Neuron (in vitro differentiated cells): ENCODE measurements around the gene KRTAP12-3.
"Not testable (repeated sequence)": the region's sequence is repeated elsewhere in the genome, so short reads cannot be mapped to it uniquely, and the experiment has no call there.

ENCODE experiments used
- H2AFZ ChIP-seq: one replicate; pipeline ENCODE4 v1.6.1; 2013; ENCODE audit warnings: low read depth, mild to moderate bottlenecking, inconsistent platforms, low read length, moderate library complexity
- H3K27me3 ChIP-seq: one replicate; pipeline ENCODE4 v1.6.1; 2013; ENCODE audit warnings: low read length; ENCODE audit not compliant: insufficient read depth
- H3K36me3 ChIP-seq: one replicate; pipeline ENCODE4 v1.6.1; 2013; ENCODE audit warnings: low read length; ENCODE audit not compliant: insufficient read depth
- H3K4me1 ChIP-seq: one replicate; pipeline ENCODE4 v1.6.1; 2013; ENCODE audit warnings: low read length; ENCODE audit not compliant: insufficient read depth
- H3K4me3 ChIP-seq: 2 replicates; pipeline ENCODE4 v1.5.1; 2013; ENCODE audit warnings: mild to moderate bottlenecking, low read length, moderate library complexity
- H3K9me3 ChIP-seq: one replicate; pipeline ENCODE4 v1.6.1; 2013; ENCODE audit warnings: low read length

Gene KRTAP12-3, protein sequence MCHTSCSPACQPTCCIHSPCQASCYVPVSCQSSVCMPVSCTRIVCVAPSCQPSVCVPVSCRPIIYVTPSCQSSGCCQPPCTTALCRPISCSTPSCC

DNA sequence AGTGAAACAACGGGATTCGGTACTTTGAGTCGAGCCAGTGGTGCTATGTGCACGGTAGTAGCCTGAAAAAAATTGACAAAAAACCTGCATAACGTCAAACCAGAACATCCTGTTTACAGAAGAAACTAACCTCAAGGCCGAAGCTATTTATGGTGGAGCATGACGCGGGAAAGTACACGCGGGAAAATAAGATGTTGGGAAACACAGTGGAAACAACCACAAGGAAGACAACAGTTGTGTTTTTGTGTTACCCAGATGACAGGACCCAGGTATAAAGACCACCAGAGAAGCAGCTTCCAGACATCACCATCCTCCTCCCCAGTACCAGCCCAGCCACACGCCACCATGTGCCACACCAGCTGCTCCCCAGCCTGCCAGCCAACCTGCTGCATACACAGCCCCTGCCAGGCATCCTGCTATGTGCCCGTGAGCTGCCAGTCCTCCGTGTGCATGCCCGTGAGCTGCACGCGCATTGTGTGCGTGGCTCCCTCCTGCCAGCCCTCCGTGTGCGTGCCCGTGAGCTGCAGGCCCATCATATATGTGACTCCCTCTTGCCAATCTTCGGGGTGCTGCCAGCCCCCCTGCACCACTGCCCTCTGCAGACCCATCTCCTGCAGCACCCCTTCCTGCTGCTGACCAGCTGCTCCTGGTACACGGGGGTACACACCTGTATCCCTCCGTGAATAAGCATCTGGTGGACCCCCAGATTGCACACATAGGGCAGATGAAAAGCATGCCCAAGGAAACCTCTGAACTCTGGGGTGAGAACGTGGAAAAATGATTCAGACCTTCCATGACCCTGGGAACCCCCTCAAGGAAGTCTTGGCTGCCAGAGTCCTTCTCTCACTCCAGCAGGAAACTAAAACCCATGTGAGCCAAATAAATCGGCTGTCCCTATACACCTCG, at the start of gene KRTAP12-3:
Gene KRTAP12-3 (plus strand): TSS at position 298 of the 906 bp plus-strand sequence. CDS start 48 bp downstream, at position 346.
- Histone ChIP-seq H3K27me3 (no peaks in the 10 kb centered on the region), H3K4me3 (no peak within 1 kb of the TSS)

DNA sequence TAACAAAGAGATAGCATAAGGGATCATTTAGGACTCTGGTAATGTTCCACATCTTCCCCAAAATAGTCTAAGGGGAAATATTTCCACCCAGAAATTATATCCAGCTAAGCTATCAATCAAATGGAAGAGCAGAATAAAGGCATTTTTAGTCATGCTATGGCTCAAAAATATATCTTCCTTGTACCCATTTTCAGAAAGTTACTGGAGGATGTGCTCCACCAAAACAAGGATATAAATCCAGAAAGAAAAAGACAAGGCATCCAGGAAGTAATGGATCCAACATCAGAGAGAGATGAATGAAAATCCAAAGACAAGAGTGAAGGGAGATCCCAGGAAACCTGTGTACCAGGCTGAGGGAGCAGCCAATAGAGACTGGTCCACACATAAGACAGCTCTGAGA, 48.5 kb upstream of the KRTAP12-3 start:
- no peak overlapping the region for H3K4me3 ChIP-seq
- no peak overlapping the region for H2AFZ ChIP-seq
- H3K27me3 ChIP-seq = no peaks in the 10 kb centered on the region
- no peaks in the 10 kb centered on the region for H3K36me3 ChIP-seq
- H3K4me1 ChIP-seq = no peaks in the 10 kb centered on the region
- H3K9me3 ChIP-seq = peaks cover 3% of the 10 kb centered on the region

More for the DNA sequence above, at the start of gene KRTAP12-3:
- H3K4me1 ChIP-seq = no peaks in the 10 kb centered on the region
- H3K36me3 ChIP-seq = no peaks in the 10 kb centered on the region
- no peak within 1 kb of the TSS for H2AFZ ChIP-seq
- H3K9me3 ChIP-seq = no peaks in the 10 kb centered on the region

DNA sequence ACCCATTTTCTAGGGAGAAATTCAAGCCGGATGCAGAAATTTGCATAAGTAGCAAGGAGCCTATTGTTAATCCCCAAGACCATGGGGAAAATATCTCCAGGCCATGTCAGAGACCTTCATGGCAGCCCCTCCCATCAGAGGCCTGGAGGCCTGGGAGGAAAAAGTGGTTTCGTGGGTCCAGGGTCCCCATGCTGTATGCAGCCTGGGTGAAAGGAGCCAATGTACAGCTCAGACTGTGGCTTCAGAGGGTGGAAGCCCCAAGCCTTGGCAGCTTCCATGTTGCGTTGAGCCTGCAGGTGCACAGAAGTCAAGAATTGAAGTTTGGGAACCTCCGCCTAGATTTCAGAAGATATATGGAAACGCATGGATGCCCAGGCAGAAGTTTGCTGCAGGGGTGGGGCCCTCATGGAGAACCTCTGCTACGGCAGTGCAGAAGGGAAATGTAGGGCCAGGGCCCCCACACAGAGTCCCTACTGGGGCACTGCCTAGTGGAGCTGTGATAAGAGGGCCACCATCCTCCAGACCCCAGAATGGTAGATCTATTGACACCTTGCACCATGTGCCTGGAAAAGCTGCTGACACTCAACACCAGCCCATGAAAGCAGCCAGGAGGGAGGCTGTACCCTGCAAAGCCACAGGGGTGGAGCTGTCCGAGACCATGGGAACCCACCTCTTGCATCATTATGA, 47.4 kb upstream of the KRTAP12-3 start:
- H3K27me3 ChIP-seq, H3K4me1 ChIP-seq, H3K9me3 ChIP-seq, H3K4me3 ChIP-seq, H2AFZ ChIP-seq, H3K36me3 ChIP-seq: not testable (repeated sequence)

DNA sequence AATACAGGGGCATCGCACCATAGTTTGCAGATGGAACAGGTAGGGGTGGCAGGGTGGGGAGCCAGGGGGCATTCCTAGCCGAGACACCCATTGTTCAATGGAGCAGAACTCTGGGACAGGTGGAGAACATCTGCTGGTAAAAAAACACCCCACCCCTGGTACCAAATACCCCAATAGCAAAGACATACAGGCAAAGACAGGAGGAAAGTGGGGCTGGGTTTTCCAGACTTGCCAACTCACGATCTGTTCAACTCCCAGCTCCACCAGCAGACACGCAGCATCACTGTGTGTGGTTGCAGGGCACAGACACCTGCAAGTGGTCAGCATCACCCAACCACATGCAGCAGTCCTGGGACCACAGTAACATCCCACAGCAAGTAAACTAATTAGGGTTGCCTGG, 46.2 kb upstream of the KRTAP12-3 start:
- no peaks in the 10 kb centered on the region for H3K27me3 ChIP-seq
- H3K4me3 ChIP-seq = no peak overlapping the region
- no peaks in the 10 kb centered on the region for H3K4me1 ChIP-seq
- H3K36me3 ChIP-seq = no peaks in the 10 kb centered on the region
- H2AFZ ChIP-seq = no peak overlapping the region
- H3K9me3 ChIP-seq = peaks cover 3% of the 10 kb centered on the region

DNA sequence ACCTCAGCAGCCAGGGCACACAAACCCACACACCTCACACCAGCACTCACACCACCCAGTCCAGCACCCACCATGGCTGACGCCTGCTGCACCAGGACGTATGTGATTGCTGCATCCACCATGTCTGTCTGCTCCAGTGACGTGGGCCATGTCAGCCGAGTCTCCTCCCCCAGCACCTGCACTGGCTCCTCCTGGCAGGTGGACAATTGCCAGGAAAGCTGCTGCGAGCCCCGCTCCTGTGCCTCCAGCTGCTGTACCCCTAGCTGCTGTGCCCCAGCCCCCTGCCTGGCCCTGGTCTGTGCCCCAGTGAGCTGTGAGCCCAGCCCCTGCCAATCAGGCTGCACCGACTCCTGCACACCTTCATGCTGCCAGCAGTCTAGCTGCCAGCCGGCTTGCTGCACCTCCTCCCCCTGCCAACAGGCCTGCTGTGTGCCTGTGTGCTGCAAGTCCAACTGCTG, 45.7 kb upstream of the KRTAP12-3 start, which contains the start of gene KRTAP10-8:
Gene KRTAP10-8 (plus strand): TSS at position 51 of the 458 bp plus-strand sequence. CDS start 22 bp downstream, at position 73.
- Histone ChIP-seq H3K9me3 (peaks cover 3% of the 10 kb centered on the region), H3K27me3 (no peaks in the 10 kb centered on the region), H3K4me3 (no peak within 1 kb of the TSS), H2AFZ (no peak within 1 kb of the TSS), H3K4me1 (no peaks in the 10 kb centered on the region), H3K36me3 (no peaks in the 10 kb centered on the region)

DNA sequence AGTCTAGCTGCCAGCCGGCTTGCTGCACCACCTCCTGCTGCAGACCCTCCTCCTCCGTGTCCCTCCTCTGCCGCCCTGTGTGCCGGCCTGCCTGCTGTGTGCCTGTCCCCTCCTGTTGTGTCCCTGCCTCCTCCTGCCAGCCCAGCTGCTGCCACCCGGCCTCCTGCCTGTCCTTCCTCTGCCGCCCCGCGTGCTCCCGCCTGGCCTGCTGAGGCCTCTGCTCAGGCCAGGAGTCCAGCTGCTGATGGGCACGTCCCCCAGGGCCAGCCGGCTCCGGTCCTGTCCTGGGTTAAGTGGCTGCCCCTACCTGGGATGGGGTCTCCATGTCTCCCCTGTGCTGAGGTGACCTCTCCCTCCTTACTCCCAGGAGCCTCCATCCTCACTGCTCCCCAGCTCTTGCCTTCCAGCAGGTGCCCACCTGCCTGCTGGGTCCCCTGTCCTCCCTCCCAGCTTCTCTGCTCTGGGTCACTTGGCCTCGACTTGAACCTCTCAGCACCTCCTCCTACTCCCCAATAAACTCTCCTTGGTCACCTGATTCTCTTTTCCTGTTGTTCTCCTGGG, 45.0 kb upstream of the KRTAP12-3 start:
- H3K4me3 ChIP-seq = no peak overlapping the region
- H3K27me3 ChIP-seq = no peaks in the 10 kb centered on the region
- H3K4me1 ChIP-seq = no peaks in the 10 kb centered on the region

DNA sequence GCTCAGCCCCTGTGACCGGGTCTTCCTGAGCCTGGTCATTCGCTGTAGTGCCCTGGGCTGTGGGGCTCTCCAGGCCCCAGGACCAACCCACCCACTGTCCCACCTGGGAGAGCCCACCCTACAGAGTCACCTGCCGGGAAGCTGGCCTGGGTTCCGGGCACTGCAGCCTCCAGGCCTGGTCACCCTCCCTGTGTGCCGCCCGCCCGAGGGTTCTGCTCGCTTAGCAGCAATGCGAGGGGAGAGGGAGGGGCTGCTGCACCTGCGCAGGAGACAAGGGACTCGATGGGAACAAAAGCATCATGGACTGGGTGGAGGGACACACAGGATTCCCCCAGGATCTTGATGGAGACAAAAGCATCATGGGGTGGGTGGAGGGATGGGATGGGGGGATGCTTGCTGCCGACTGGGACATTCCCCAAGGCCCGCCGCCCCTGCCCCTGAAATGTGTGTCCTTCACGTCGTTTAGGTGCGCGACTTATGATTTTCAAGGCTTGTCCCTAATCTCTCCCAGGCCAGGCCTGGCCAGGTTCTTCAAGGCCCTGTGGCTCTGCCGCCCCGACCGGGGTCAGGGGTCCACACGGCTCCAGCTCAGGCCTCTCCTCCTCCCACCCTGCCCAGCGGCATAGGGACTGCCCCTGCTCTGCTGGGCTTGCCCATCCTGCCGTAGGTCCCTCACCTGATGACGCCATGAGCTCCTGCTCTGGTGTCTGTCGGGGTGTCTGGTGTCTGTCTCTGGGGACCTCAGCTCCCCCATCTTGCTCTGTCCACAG, 44.2 kb upstream of the KRTAP12-3 start:
- Histone ChIP-seq H3K4me1 (no peaks in the 10 kb centered on the region), H3K36me3 (no peaks in the 10 kb centered on the region), H3K4me3 (no peak overlapping the region), H3K9me3 (peaks cover 3% of the 10 kb centered on the region), H3K27me3 (no peaks in the 10 kb centered on the region), H2AFZ (no peak overlapping the region)

More for the DNA sequence above, 45.0 kb upstream of the KRTAP12-3 start:
- peaks cover 3% of the 10 kb centered on the region for H3K9me3 ChIP-seq
- no peaks in the 10 kb centered on the region for H3K36me3 ChIP-seq
- no peak overlapping the region for H2AFZ ChIP-seq

DNA sequence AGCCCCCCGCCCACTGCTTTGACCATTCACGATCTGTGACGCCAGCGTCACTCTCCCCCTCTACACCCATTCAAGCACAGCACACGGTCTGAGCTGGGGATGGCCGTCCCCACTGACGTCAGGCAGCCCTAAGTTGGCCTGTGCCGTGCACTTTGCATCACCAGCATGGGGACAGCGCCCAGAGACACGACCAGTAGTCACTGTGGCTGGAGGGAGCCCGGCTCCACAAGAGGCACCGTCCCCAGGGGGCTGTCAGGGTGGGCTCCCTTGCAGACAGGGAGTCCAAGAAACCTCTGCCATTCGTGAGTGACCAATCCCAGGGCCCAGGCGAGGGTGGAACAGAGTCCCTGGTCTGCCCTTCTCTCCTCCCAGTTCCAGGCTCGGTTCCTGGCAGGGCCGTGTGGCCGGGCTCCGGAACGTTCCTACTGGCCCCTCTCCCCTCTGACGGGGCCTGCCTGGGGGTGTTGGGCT, 43.5 kb upstream of the KRTAP12-3 start:
- no peak overlapping the region for H3K4me3 ChIP-seq
- H3K9me3 ChIP-seq = peaks cover 3% of the 10 kb centered on the region
- no peaks in the 10 kb centered on the region for H3K4me1 ChIP-seq
- no peak overlapping the region for H2AFZ ChIP-seq
- H3K36me3 ChIP-seq = no peaks in the 10 kb centered on the region
- H3K27me3 ChIP-seq = no peaks in the 10 kb centered on the region

DNA sequence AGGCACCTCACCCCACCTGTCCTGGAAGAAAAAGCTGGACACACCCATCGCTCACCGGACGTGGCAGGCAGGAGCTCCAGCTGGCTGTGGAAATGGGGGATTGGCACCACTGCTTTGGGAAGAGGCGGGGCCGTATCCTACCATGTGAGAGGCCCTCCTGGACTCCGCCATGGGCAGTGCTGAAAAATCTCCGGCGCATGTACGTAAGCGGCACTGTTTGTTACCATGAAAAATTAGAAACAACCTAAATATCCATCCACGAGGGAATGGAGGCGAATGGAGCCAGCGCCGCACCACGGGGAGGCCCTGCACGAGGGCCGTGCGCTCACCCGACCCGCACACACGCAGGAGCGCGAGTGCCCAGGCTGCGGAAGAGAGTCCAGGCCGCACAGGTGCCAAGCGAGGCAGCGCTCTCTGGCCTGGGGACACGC, 42.8 kb upstream of the KRTAP12-3 start:
- Histone ChIP-seq H3K4me3 (no peak overlapping the region), H3K4me1 (no peaks in the 10 kb centered on the region), H2AFZ (no peak overlapping the region), H3K9me3 (peaks cover 3% of the 10 kb centered on the region), H3K27me3 (no peaks in the 10 kb centered on the region), H3K36me3 (no peaks in the 10 kb centered on the region)

DNA sequence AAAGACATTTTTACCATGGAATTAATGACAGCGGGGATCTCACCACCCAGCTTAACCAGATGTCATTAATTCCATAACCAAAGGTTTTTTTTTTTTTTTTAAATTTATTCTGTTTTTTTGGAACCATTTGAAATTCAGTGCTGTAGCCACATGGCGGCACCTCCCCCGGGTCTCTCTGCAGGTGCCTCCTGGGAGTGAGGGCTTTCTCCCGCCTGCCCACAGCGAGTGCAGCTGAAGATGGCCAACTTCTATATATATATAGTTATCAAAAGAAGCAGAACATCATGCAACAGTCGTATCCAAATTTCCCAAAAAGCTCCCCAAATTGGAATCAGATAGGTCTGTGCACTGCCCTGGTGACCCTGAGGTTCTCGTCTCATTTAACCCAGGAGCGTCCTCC, 42.3 kb upstream of the KRTAP12-3 start:
- Histone ChIP-seq H3K4me3 (no peak overlapping the region), H3K4me1 (no peaks in the 10 kb centered on the region), H3K27me3 (no peaks in the 10 kb centered on the region), H3K9me3 (peaks cover 3% of the 10 kb centered on the region), H2AFZ (no peak overlapping the region), H3K36me3 (no peaks in the 10 kb centered on the region)

DNA sequence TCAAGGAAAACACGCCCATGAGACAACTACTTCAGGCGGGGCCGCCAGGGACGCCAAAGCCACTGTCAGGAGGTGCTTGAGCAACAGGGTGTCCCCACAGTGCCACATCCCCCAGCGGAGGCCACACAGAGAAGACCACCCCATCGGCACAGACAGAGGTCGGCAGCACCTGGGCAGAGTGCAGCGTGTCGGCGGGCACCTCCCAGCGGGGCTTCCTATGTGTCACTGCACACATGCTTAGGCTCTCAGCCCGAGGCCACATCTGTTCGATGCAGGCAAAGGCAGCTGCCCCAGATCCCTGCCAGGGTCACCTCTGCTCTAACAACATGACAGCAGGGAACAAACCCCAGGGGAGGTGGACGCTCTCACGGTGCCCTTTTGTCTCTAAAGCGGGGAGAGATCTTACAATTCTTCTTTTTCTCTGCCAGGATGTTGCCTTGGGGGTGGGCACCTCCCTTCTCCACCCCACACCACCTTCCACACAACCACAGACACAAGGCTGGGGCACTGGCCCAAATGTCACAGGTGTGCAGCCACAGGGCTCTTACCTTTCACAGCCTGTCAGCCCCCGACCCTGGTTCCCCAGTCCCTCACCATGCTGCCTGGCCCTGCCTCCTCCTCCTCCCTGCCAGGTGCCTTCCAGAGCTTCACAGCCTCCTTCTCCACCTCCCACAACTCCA, 41.7 kb upstream of the KRTAP12-3 start:
- Histone ChIP-seq H3K36me3 (no peaks in the 10 kb centered on the region), H3K9me3 (peaks cover 3% of the 10 kb centered on the region), H2AFZ (no peak overlapping the region), H3K27me3 (no peaks in the 10 kb centered on the region), H3K4me1 (no peaks in the 10 kb centered on the region), H3K4me3 (no peak overlapping the region)

DNA sequence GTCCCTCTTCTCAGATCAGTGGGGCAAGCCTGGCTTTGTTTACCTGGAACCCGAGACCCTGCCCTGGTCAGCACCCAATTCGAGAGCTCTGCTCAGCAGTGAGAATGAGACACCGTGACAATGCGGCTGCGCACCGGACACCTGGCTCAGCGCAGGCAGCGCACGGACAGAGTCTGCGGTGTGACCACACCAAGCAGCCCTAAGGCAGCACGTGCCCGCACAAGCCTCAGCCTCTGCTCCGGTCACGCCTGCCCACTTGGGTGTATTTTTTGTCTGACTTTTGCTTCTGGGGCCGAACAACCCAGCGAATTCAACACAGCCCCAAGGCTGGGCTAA, 41.2 kb upstream of the KRTAP12-3 start:
- no peaks in the 10 kb centered on the region for H3K36me3 ChIP-seq
- no peak overlapping the region for H2AFZ ChIP-seq

More for the DNA sequence above, 41.2 kb upstream of the KRTAP12-3 start:
- no peaks in the 10 kb centered on the region for H3K4me1 ChIP-seq
- no peaks in the 10 kb centered on the region for H3K27me3 ChIP-seq
- H3K4me3 ChIP-seq = no peak overlapping the region
- peaks cover 3% of the 10 kb centered on the region for H3K9me3 ChIP-seq
